ENCODE data around the gene PRSS22.

DNA sequence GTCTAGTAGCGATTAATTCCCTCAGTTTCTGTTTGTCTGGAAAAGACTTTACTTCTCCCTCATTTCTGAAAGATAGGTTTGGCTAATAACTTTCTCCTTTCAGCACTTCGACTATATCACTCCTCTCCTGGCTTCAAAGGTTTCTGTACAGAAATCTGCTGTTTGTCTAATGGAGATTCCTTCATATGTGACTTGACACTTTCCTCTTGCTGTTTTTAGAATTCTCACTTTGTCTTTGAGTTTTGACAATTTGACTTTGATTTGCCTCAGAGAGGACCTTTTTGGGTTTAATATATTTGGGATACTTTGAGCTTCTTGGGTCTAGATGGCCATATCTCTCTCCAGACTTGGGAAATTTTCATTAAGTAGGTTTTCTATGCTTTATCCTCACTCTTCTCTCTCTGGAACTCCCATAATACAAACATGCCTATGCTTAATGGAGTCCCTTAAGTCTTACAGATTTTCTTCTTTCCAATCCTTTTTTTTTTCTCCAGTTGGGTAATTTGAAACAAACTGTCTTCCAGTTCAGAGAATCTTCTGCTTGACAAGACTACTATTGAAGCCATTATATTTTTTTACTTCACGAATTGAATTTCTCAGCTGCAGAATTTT lies 48.7 kb downstream of the PRSS22 start:
- TF ChIP-seq EZH2phosphoT487 (conservative IDR thresholded peaks at IDR 0.05; ENCODE audit: low read length): no peak
- TF ChIP-seq, protein P1, sequence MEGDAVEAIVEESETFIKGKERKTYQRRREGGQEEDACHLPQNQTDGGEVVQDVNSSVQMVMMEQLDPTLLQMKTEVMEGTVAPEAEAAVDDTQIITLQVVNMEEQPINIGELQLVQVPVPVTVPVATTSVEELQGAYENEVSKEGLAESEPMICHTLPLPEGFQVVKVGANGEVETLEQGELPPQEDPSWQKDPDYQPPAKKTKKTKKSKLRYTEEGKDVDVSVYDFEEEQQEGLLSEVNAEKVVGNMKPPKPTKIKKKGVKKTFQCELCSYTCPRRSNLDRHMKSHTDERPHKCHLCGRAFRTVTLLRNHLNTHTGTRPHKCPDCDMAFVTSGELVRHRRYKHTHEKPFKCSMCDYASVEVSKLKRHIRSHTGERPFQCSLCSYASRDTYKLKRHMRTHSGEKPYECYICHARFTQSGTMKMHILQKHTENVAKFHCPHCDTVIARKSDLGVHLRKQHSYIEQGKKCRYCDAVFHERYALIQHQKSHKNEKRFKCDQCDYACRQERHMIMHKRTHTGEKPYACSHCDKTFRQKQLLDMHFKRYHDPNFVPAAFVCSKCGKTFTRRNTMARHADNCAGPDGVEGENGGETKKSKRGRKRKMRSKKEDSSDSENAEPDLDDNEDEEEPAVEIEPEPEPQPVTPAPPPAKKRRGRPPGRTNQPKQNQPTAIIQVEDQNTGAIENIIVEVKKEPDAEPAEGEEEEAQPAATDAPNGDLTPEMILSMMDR (IDR thresholded peaks at IDR 0.05; ENCODE audit: insufficient read depth, low read length, poor library complexity, severe bottlenecking): no peak

All from SU-DHL-6 (cell line).